HT-29 (cell line): Measurements from ENCODE around the gene APAF1. TPM values are rescaled to one million over a fixed set of nuclear protein-coding genes. Genes with fewer than 3 reads are reported as not detected.

Experiments used
- DNase-seq: peaks from one replicate; pipeline ENCODE4 v3.0.0-alpha.2; 2015; ENCODE audit warnings: low spot score
- total RNA-seq: library from RNA; depleted of rRNA; stranded (reverse); fragments of >200 nt; shearing (Covaris generic); gene quantifications from 2 replicates; pipeline ENCODE4 v1.2.3, GENCODE V29; 2014

Gene APAF1
- total RNA-seq, 1 experiment from 2014 or later, result 6.5 TPM

- DNase-seq, result no peak
These were observed 26.4 kb downstream of the APAF1 start for GRCh38 chr12:98671459-98671858.

GRCh38 chr12:98674841-98675240 is 29.8 kb downstream of the APAF1 start:
- no peak for DNase-seq

GRCh38 chr12:98678236-98678945 is 33.3 kb downstream of the APAF1 start:
- no peak for DNase-seq

- no peak for DNase-seq
These were observed 34.0 kb downstream of the APAF1 start for GRCh38 chr12:98678946-98679610.

- DNase-seq, result no peak
These were observed 34.5 kb downstream of the APAF1 start for GRCh38 chr12:98679611-98680005.

- DNase-seq, result no peak
These were observed 39.1 kb downstream of the APAF1 start for GRCh38 chr12:98684199-98684598.

GRCh38 chr12:98686603-98687002 is 41.5 kb downstream of the APAF1 start:
- no peak for DNase-seq

- no peak for DNase-seq
These were observed 46.3 kb downstream of the APAF1 start for GRCh38 chr12:98691351-98691750.

- no peak for DNase-seq
These were observed 51.1 kb downstream of the APAF1 start for GRCh38 chr12:98696036-98696646.

- no peak for DNase-seq
These were observed 52.1 kb downstream of the APAF1 start for GRCh38 chr12:98697209-98697608.

GRCh38 chr12:98698603-98699463 is 53.7 kb downstream of the APAF1 start:
- DNase-seq, result peak; percentile 43

- DNase-seq, result no peak
These were observed 54.5 kb downstream of the APAF1 start for GRCh38 chr12:98699586-98699985.

GRCh38 chr12:98701166-98701565 is 56.1 kb downstream of the APAF1 start:
- DNase-seq, result no peak

GRCh38 chr12:98709022-98709421 is 63.9 kb downstream of the APAF1 start:
- DNase-seq, result no peak

GRCh38 chr12:98714426-98714825 is 69.3 kb downstream of the APAF1 start:
- no peak for DNase-seq

GRCh38 chr12:98719515-98720504 is 74.7 kb downstream of the APAF1 start:
- no peak for DNase-seq

GRCh38 chr12:98721204-98721702 is 76.2 kb downstream of the APAF1 start:
- no peak for DNase-seq

- no peak for DNase-seq
These were observed 79.5 kb downstream of the APAF1 start for GRCh38 chr12:98724384-98725155.

GRCh38 chr12:98725476-98726247 is 80.6 kb downstream of the APAF1 start:
- peak; percentile 40 for DNase-seq
